Neural cell (in vitro differentiated cells): ENCODE data around the gene PRG3. TPM values are rescaled to one million over a fixed set of nuclear protein-coding genes. Genes with fewer than 3 reads are reported as not detected.

Experiments used
- H2AFZ ChIP-seq: fragments of 200-600, 300-800 bp; sonication (generic), shearing (Covaris generic); 2 replicates; pipeline ENCODE4 v1.6.0; 2014; ENCODE audit warnings: low read depth, mild to moderate bottlenecking, antibody characterized with exemption, low read length, moderate library complexity
- H3F3A ChIP-seq: fragments of 200-600 bp; shearing (Covaris generic); 2 replicates; pipeline ENCODE4 v1.6.1; 2016; ENCODE audit warnings: mild to moderate bottlenecking, moderate library complexity, mixed read lengths, antibody characterized with exemption, low read length; ENCODE audit not compliant: insufficient read depth, poor library complexity, severe bottlenecking
- H3K27ac ChIP-seq: fragments of 200-600, 300-800 bp; sonication (generic), shearing (Covaris generic); 2 replicates; pipeline ENCODE4 v1.5.1; 2014; ENCODE audit warnings: mild to moderate bottlenecking, low read length, moderate library complexity
- H3K27me3 ChIP-seq: fragments of 300-800, 200-600 bp; sonication (generic), shearing (Covaris generic); 2 replicates; pipeline ENCODE4 v1.6.0; 2014; ENCODE audit warnings: mild to moderate bottlenecking, low read depth, low read length, moderate library complexity; ENCODE audit not compliant: insufficient read depth
- H3K36me3 ChIP-seq: fragments of 300-800, 200-600 bp; sonication (generic), shearing (Covaris generic); 2 replicates; pipeline ENCODE4 v1.5.1; 2014; ENCODE audit warnings: mild to moderate bottlenecking, antibody characterized with exemption, low read length, moderate library complexity; ENCODE audit not compliant: insufficient read depth
- H3K4me2 ChIP-seq: fragments of 300-800, 200-600 bp; sonication (generic), shearing (Covaris generic); 2 replicates; pipeline ENCODE4 v1.6.0; 2014; ENCODE audit warnings: mild to moderate bottlenecking, low read length
- H3K4me3 ChIP-seq: fragments of 300-800, 200-600 bp; sonication (generic), shearing (Covaris generic); 2 replicates; pipeline ENCODE4 v1.5.1; 2014; ENCODE audit warnings: mild to moderate bottlenecking, low read length, moderate library complexity
- H3K79me2 ChIP-seq: fragments of 200-600 bp; shearing (Covaris generic); replicated peaks from 2 replicates; pipeline ENCODE4 v1.6.0; 2014; ENCODE audit warnings: mild to moderate bottlenecking, low read length, moderate library complexity; ENCODE audit not compliant: insufficient read depth
- H3K9ac ChIP-seq: fragments of 300-800, 200-600 bp; sonication (generic), shearing (Covaris generic); 2 replicates; pipeline ENCODE4 v1.6.1; 2016; ENCODE audit warnings: mild to moderate bottlenecking, low read length, mixed read lengths
- H3K9me2 ChIP-seq: fragments of 200-600 bp; shearing (Covaris generic); 2 replicates; pipeline ENCODE4 v1.6.1; 2016; ENCODE audit warnings: mild to moderate bottlenecking, low read length, mixed read lengths; ENCODE audit not compliant: insufficient read depth
- H3K9me3 ChIP-seq: fragments of 200-600, 300-800 bp; sonication (generic), shearing (Covaris generic); 2 replicates; pipeline ENCODE4 v1.6.1; 2016; ENCODE audit warnings: mild to moderate bottlenecking, mixed run types, low read length, moderate library complexity, mixed read lengths
- H4K20me1 ChIP-seq: fragments of 200-600 bp; shearing (Covaris generic); 2 replicates; pipeline ENCODE4 v1.6.1; 2016; ENCODE audit warnings: mild to moderate bottlenecking, mixed run types; ENCODE audit not compliant: insufficient read depth
- CTCF ChIP-seq: fragments of 450-650 bp; IDR thresholded peaks from 2 replicates; pipeline ENCODE4 v1.5.1; 2014; ENCODE audit warnings: antibody characterized with exemption, mild to moderate bottlenecking, moderate library complexity; ENCODE audit not compliant: poor library complexity, severe bottlenecking
- EP300 ChIP-seq: fragments of 450-650 bp; conservative IDR thresholded peaks from 2 replicates; pipeline ENCODE4 v1.6.1; 2014; ENCODE audit warnings: antibody characterized with exemption, mild to moderate bottlenecking, moderate library complexity; ENCODE audit not compliant: poor library complexity, severe bottlenecking
- EZH2 ChIP-seq: fragments of 200-600, 300-800 bp; shearing (Covaris generic), sonication (generic); IDR thresholded peaks from 2 replicates; pipeline ENCODE4 v1.6.1; 2014; ENCODE audit warnings: antibody characterized with exemption, low read length, borderline replicate concordance, mild to moderate bottlenecking; ENCODE audit not compliant: insufficient read depth, poor library complexity, severe bottlenecking
- MXI1 ChIP-seq: fragments of 450-650 bp; conservative IDR thresholded peaks from 2 replicates; pipeline ENCODE4 v1.6.1; 2014; ENCODE audit warnings: antibody characterized with exemption, mild to moderate bottlenecking; ENCODE audit not compliant: poor library complexity, severe bottlenecking
- POLR2AphosphoS5 ChIP-seq: IDR thresholded peaks from 2 replicates; pipeline ENCODE4 v1.6.1; 2012
- RAD21 ChIP-seq: fragments of 450-650 bp; conservative IDR thresholded peaks from 2 replicates; pipeline ENCODE4 v1.6.1; 2014; ENCODE audit warnings: antibody characterized with exemption, mild to moderate bottlenecking, moderate library complexity
- SMC3 ChIP-seq: fragments of 450-650 bp; conservative IDR thresholded peaks from 2 replicates; pipeline ENCODE4 v1.6.1; 2014; ENCODE audit warnings: antibody characterized with exemption, mild to moderate bottlenecking, moderate library complexity; ENCODE audit not compliant: poor library complexity
- TAF1 ChIP-seq: IDR thresholded peaks from 2 replicates; pipeline ENCODE4 v1.6.1; 2012; ENCODE audit warnings: low read depth
- polyA plus RNA-seq: library from polyadenylated mRNA; depleted of rRNA; stranded (reverse); fragments of >200 nt; gene quantifications from 2 replicates; pipeline ENCODE4 v1.2.3, GENCODE V29; 2014
- TF ChIP-seq, protein P1 (sequence below): IDR thresholded peaks from 2 replicates; pipeline ENCODE4 v1.6.1; 2012; ENCODE audit warnings: borderline replicate concordance

The PRG3 gene
- polyA plus RNA-seq, 1 donor from 2014 or later, result not detected

DNA sequence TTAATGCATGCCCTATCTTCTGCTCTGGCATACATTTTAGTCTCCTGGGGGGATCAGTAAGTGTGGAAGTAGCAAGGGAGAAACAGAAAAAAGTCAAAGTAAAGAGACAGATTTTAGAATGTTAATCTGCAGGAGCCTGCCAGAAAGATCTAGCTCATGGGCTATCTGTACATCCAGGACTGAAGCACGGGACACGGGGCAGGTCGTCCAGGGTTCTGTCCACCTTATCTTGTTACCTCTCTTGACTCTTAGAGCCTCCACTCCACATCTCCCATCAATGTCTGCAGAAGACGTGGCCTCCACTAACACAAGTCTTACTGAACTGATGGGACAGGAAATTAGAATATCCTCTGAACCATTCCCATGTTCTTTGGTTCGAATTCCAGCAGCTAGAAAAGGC, 47.7 kb upstream of the PRG3 start:
- Histone ChIP-seq H3K4me2 (no peak overlapping the region), H4K20me1 (no peaks in the 10 kb centered on the region), H3K27me3 (peaks cover 4% of the 10 kb centered on the region), H3K4me3 (no peak overlapping the region), H2AFZ (no peak overlapping the region), H3K9ac (no peak overlapping the region), H3K79me2 (no peaks in the 10 kb centered on the region), H3K36me3 (no peaks in the 10 kb centered on the region), H3F3A (no peaks in the 10 kb centered on the region), H3K9me3 (no peaks in the 10 kb centered on the region), H3K9me2 (no peaks in the 10 kb centered on the region), H3K27ac (no peak overlapping the region)
- TF ChIP-seq EZH2, result no peak
- no peak for TF ChIP-seq MXI1
- no peak for TF ChIP-seq EP300
- TF ChIP-seq POLR2AphosphoS5, result no peak
- TF ChIP-seq, protein P1, sequence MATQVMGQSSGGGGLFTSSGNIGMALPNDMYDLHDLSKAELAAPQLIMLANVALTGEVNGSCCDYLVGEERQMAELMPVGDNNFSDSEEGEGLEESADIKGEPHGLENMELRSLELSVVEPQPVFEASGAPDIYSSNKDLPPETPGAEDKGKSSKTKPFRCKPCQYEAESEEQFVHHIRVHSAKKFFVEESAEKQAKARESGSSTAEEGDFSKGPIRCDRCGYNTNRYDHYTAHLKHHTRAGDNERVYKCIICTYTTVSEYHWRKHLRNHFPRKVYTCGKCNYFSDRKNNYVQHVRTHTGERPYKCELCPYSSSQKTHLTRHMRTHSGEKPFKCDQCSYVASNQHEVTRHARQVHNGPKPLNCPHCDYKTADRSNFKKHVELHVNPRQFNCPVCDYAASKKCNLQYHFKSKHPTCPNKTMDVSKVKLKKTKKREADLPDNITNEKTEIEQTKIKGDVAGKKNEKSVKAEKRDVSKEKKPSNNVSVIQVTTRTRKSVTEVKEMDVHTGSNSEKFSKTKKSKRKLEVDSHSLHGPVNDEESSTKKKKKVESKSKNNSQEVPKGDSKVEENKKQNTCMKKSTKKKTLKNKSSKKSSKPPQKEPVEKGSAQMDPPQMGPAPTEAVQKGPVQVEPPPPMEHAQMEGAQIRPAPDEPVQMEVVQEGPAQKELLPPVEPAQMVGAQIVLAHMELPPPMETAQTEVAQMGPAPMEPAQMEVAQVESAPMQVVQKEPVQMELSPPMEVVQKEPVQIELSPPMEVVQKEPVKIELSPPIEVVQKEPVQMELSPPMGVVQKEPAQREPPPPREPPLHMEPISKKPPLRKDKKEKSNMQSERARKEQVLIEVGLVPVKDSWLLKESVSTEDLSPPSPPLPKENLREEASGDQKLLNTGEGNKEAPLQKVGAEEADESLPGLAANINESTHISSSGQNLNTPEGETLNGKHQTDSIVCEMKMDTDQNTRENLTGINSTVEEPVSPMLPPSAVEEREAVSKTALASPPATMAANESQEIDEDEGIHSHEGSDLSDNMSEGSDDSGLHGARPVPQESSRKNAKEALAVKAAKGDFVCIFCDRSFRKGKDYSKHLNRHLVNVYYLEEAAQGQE, result no peak
- TF ChIP-seq SMC3, result no peak
- TF ChIP-seq CTCF, result no peak
- no peak for TF ChIP-seq RAD21
- TF ChIP-seq TAF1, result no peak

DNA sequence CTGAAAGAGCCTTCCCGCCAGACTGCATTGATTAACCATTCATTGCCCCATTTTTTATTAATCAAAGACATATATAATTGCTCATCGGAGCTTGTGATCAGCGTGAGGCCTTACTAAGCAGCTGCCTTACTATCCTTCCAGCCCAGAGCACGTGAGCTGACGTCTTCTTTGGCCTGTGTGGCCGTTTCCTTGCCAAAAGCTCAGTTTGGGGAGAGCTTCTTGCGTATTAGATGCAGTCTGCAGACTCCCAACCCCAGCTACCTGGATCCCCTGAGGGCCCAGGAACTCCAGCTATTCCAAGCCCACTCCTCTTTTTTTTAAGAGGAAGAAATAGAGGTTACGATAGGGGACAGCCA, 46.8 kb upstream of the PRG3 start:
- Histone ChIP-seq H3K36me3 (no peaks in the 10 kb centered on the region), H3F3A (no peaks in the 10 kb centered on the region), H3K27ac (no peak overlapping the region), H3K9me3 (no peaks in the 10 kb centered on the region), H3K9ac (no peak overlapping the region), H3K79me2 (no peaks in the 10 kb centered on the region), H3K4me3 (no peak overlapping the region), H3K27me3 (peaks cover 4% of the 10 kb centered on the region), H3K4me2 (no peak overlapping the region), H2AFZ (no peak overlapping the region), H3K9me2 (no peaks in the 10 kb centered on the region), H4K20me1 (no peaks in the 10 kb centered on the region)
- TF ChIP-seq MXI1, result no peak
- no peak for TF ChIP-seq EP300
- no peak for TF ChIP-seq TAF1
- TF ChIP-seq CTCF, result no peak
- no peak for TF ChIP-seq SMC3
- TF ChIP-seq, protein P1, result no peak
- no peak for TF ChIP-seq RAD21
- no peak for TF ChIP-seq POLR2AphosphoS5
- TF ChIP-seq EZH2, result no peak
